ENCODE data around the gene LMAN2.

The LMAN2 gene

GRCh38 chr5:177355162-177355867 is 3.8 kb upstream of the LMAN2 start:
- Histone ChIP-seq H3K9ac (ENCODE audit: low read length) (no peak overlapping the region), H2AFZ (ENCODE audit: low read length) (no peak overlapping the region), H3F3A (ENCODE audit: insufficient read depth, low read length) (peaks cover 7% of the 10 kb centered on the region; the same call in 1 of the 2 replicates), H3K4me1 (ENCODE audit: low read length) (peaks cover 40% of the 10 kb centered on the region), H3K9me2 (replicated peaks; ENCODE audit: insufficient read depth, low read length) (no peaks in the 10 kb centered on the region), H3K36me3 (replicated peaks; ENCODE audit: insufficient read depth, low read length) (no peaks in the 10 kb centered on the region), H3K4me2 (ENCODE audit: low read depth, low read length) (no peak overlapping the region), H3K9me3 (replicated peaks; ENCODE audit: insufficient read depth, low read length) (no peaks in the 10 kb centered on the region), H4K20me1 (ENCODE audit: insufficient read depth, low read length) (no peaks in the 10 kb centered on the region), H3K79me2 (ENCODE audit: low read length) (peaks cover 37% of the 10 kb centered on the region), H3K4me3 (ENCODE audit: low read length) (no peak overlapping the region), H3K27me3 (replicated peaks; ENCODE audit: insufficient read depth, low read length) (no peaks in the 10 kb centered on the region), H3K27ac (ENCODE audit: low read length) (no peak overlapping the region)
- DNase-seq = no peak
- TF ChIP-seq CTCF (IDR thresholded peaks at IDR 0.05; ENCODE audit: low read length) (no peak), EZH2 (optimal IDR thresholded peaks at IDR 0.05; ENCODE audit: low read depth, low read length) (no peak), EZH2phosphoT487 (IDR thresholded peaks at IDR 0.05; ENCODE audit: low read length) (no peak)

GRCh38 chr5:177354711-177355110 is 3.2 kb upstream of the LMAN2 start:
- TF ChIP-seq CTCF (IDR thresholded peaks at IDR 0.05; ENCODE audit: low read length) (no peak), EZH2 (optimal IDR thresholded peaks at IDR 0.05; ENCODE audit: low read depth, low read length) (no peak), EZH2phosphoT487 (IDR thresholded peaks at IDR 0.05; ENCODE audit: low read length) (no peak)
- Histone ChIP-seq H3K79me2 (ENCODE audit: low read length) (peaks cover 37% of the 10 kb centered on the region), H3K27me3 (replicated peaks; ENCODE audit: insufficient read depth, low read length) (no peaks in the 10 kb centered on the region), H3K27ac (ENCODE audit: low read length) (no peak overlapping the region), H3K9me2 (replicated peaks; ENCODE audit: insufficient read depth, low read length) (no peaks in the 10 kb centered on the region), H3F3A (ENCODE audit: insufficient read depth, low read length) (peaks cover 7% of the 10 kb centered on the region; the same call in 1 of the 2 replicates), H3K36me3 (replicated peaks; ENCODE audit: insufficient read depth, low read length) (no peaks in the 10 kb centered on the region), H2AFZ (ENCODE audit: low read length) (no peak overlapping the region), H3K4me3 (ENCODE audit: low read length) (no peak overlapping the region), H3K4me1 (ENCODE audit: low read length) (peaks cover 42% of the 10 kb centered on the region), H3K9ac (ENCODE audit: low read length) (no peak overlapping the region), H3K9me3 (replicated peaks; ENCODE audit: insufficient read depth, low read length) (no peaks in the 10 kb centered on the region), H3K4me2 (ENCODE audit: low read depth, low read length) (no peak overlapping the region), H4K20me1 (ENCODE audit: insufficient read depth, low read length) (no peaks in the 10 kb centered on the region)
- DNase-seq = no peak

- Histone ChIP-seq H3K36me3 (replicated peaks; ENCODE audit: insufficient read depth, low read length) (no peaks in the 10 kb centered on the region), H3K4me1 (ENCODE audit: low read length) (peaks cover 42% of the 10 kb centered on the region), H3K9me2 (replicated peaks; ENCODE audit: insufficient read depth, low read length) (no peaks in the 10 kb centered on the region), H4K20me1 (ENCODE audit: insufficient read depth, low read length) (no peaks in the 10 kb centered on the region), H3K27me3 (replicated peaks; ENCODE audit: insufficient read depth, low read length) (no peaks in the 10 kb centered on the region), H3K79me2 (ENCODE audit: low read length) (peaks cover 37% of the 10 kb centered on the region), H3K4me3 (ENCODE audit: low read length) (no peak overlapping the region), H3K9me3 (replicated peaks; ENCODE audit: insufficient read depth, low read length) (no peaks in the 10 kb centered on the region), H3K9ac (ENCODE audit: low read length) (no peak overlapping the region), H3K4me2 (ENCODE audit: low read depth, low read length) (no peak overlapping the region), H3K27ac (ENCODE audit: low read length) (no peak overlapping the region), H3F3A (ENCODE audit: insufficient read depth, low read length) (peaks cover 7% of the 10 kb centered on the region; the same call in 1 of the 2 replicates), H2AFZ (ENCODE audit: low read length) (no peak overlapping the region)
- no peak for DNase-seq
- TF ChIP-seq EZH2phosphoT487 (IDR thresholded peaks at IDR 0.05; ENCODE audit: low read length) (no peak), EZH2 (optimal IDR thresholded peaks at IDR 0.05; ENCODE audit: low read depth, low read length) (no peak), CTCF (IDR thresholded peaks at IDR 0.05; ENCODE audit: low read length) (no peak)
Observed at GRCh38 chr5:177354256-177354655, 2.8 kb upstream of the LMAN2 start.
